Measurements from ENCODE around the gene CFAP99. TPM values are rescaled to one million over a fixed set of nuclear protein-coding genes. Genes with fewer than 3 reads are reported as not detected.

Gene CFAP99
- total and polyA plus RNA-seq, 2 experiments from 2014 or later = not detected

DNA sequence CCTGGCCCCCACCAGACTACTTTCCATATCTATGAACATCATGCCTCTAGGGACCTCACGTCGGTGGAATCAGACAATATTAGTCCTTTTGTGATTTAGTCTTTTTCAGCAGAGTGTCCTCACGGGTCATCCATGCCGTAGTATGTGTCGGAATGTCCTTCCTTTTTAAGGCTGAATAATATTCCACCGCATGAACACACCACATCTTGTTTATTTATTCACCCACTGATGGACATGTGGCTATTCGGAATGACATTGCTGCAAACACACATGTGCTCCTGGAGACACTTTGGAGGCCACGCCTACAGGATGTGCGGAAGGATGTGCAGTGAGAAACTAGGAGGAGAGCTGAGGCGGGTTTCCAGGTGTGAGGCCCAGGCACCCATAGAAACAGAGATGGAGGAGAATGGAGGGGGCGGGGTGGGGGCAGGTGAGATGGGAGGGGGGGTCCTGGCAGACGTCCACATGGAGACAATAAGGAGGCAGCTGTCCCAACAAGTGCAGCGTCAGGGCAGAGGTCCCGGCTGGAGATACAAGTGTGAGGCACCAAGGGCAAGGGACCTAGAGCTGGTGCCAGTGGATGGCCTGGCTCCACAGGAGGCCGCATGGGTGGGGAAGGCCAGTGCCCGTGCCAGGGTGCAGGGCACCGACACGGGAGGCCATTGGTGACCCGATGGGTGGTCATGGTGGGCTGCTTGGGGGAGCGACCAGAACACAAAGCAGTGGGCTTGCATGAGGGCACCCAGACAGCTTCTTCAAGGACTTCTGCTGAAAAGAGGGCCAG lies 21.0 kb upstream of the CFAP99 start:
- Histone ChIP-seq H4K20me1 (replicated peaks; ENCODE audit: insufficient read depth) (no peaks in the 10 kb centered on the region), H3K4me1 (ENCODE audit: insufficient read depth) (peaks cover 25% of the 10 kb centered on the region), H3F3A (replicated peaks; ENCODE audit: low read depth) (no peaks in the 10 kb centered on the region), H3K27me3 (ENCODE audit: insufficient read depth) (no peaks in the 10 kb centered on the region), H3K4me3 (no peak overlapping the region), H3K4me2 (no peak overlapping the region), H3K27ac (ENCODE audit: low read depth) (no peak overlapping the region), H3K36me3 (ENCODE audit: insufficient read depth) (no peaks in the 10 kb centered on the region), H3K9me2 (ENCODE audit: insufficient read depth) (no peaks in the 10 kb centered on the region), H3K79me2 (replicated peaks; ENCODE audit: insufficient read depth) (no peaks in the 10 kb centered on the region), H2AFZ (no peak overlapping the region)
- peaks cover 36% of the 10 kb centered on the region for H3K4me1 Mint-ChIP-seq
- peaks cover 22% of the 10 kb centered on the region for H3K27me3 Mint-ChIP-seq (ENCODE audit: insufficient read depth, low read depth, poor library complexity)
- no peaks in the 10 kb centered on the region for H3K9me3 Mint-ChIP-seq
- H3K27ac Mint-ChIP-seq = no peak overlapping the region
- H3K36me3 Mint-ChIP-seq (ENCODE audit: low read depth) = no peaks in the 10 kb centered on the region
- no peak for DNase-seq (ENCODE audit: low spot score)
- ATAC-seq = no peak
- TF ChIP-seq STAT1 (IDR thresholded peaks at IDR 0.05; ENCODE audit: unreplicated experiment) = no peak
- TF ChIP-seq, protein P1, sequence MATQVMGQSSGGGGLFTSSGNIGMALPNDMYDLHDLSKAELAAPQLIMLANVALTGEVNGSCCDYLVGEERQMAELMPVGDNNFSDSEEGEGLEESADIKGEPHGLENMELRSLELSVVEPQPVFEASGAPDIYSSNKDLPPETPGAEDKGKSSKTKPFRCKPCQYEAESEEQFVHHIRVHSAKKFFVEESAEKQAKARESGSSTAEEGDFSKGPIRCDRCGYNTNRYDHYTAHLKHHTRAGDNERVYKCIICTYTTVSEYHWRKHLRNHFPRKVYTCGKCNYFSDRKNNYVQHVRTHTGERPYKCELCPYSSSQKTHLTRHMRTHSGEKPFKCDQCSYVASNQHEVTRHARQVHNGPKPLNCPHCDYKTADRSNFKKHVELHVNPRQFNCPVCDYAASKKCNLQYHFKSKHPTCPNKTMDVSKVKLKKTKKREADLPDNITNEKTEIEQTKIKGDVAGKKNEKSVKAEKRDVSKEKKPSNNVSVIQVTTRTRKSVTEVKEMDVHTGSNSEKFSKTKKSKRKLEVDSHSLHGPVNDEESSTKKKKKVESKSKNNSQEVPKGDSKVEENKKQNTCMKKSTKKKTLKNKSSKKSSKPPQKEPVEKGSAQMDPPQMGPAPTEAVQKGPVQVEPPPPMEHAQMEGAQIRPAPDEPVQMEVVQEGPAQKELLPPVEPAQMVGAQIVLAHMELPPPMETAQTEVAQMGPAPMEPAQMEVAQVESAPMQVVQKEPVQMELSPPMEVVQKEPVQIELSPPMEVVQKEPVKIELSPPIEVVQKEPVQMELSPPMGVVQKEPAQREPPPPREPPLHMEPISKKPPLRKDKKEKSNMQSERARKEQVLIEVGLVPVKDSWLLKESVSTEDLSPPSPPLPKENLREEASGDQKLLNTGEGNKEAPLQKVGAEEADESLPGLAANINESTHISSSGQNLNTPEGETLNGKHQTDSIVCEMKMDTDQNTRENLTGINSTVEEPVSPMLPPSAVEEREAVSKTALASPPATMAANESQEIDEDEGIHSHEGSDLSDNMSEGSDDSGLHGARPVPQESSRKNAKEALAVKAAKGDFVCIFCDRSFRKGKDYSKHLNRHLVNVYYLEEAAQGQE (IDR thresholded peaks at IDR 0.05; ENCODE audit: unreplicated experiment) = no peak
- no peak for TF ChIP-seq ZNF331 (CRISPR knock-in tag; IDR thresholded peaks at IDR 0.05; ENCODE audit: low read depth)
- no peak for TF ChIP-seq EZH2phosphoT487 (IDR thresholded peaks at IDR 0.05; ENCODE audit: unreplicated experiment)
- TF ChIP-seq ZNF114 (CRISPR knock-in tag; IDR thresholded peaks at IDR 0.05) = no peak
- TF ChIP-seq, protein P2, sequence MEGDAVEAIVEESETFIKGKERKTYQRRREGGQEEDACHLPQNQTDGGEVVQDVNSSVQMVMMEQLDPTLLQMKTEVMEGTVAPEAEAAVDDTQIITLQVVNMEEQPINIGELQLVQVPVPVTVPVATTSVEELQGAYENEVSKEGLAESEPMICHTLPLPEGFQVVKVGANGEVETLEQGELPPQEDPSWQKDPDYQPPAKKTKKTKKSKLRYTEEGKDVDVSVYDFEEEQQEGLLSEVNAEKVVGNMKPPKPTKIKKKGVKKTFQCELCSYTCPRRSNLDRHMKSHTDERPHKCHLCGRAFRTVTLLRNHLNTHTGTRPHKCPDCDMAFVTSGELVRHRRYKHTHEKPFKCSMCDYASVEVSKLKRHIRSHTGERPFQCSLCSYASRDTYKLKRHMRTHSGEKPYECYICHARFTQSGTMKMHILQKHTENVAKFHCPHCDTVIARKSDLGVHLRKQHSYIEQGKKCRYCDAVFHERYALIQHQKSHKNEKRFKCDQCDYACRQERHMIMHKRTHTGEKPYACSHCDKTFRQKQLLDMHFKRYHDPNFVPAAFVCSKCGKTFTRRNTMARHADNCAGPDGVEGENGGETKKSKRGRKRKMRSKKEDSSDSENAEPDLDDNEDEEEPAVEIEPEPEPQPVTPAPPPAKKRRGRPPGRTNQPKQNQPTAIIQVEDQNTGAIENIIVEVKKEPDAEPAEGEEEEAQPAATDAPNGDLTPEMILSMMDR (conservative IDR thresholded peaks at IDR 0.05; ENCODE audit: low read depth in 2 of 2) = no peak
- TF ChIP-seq, protein P3, sequence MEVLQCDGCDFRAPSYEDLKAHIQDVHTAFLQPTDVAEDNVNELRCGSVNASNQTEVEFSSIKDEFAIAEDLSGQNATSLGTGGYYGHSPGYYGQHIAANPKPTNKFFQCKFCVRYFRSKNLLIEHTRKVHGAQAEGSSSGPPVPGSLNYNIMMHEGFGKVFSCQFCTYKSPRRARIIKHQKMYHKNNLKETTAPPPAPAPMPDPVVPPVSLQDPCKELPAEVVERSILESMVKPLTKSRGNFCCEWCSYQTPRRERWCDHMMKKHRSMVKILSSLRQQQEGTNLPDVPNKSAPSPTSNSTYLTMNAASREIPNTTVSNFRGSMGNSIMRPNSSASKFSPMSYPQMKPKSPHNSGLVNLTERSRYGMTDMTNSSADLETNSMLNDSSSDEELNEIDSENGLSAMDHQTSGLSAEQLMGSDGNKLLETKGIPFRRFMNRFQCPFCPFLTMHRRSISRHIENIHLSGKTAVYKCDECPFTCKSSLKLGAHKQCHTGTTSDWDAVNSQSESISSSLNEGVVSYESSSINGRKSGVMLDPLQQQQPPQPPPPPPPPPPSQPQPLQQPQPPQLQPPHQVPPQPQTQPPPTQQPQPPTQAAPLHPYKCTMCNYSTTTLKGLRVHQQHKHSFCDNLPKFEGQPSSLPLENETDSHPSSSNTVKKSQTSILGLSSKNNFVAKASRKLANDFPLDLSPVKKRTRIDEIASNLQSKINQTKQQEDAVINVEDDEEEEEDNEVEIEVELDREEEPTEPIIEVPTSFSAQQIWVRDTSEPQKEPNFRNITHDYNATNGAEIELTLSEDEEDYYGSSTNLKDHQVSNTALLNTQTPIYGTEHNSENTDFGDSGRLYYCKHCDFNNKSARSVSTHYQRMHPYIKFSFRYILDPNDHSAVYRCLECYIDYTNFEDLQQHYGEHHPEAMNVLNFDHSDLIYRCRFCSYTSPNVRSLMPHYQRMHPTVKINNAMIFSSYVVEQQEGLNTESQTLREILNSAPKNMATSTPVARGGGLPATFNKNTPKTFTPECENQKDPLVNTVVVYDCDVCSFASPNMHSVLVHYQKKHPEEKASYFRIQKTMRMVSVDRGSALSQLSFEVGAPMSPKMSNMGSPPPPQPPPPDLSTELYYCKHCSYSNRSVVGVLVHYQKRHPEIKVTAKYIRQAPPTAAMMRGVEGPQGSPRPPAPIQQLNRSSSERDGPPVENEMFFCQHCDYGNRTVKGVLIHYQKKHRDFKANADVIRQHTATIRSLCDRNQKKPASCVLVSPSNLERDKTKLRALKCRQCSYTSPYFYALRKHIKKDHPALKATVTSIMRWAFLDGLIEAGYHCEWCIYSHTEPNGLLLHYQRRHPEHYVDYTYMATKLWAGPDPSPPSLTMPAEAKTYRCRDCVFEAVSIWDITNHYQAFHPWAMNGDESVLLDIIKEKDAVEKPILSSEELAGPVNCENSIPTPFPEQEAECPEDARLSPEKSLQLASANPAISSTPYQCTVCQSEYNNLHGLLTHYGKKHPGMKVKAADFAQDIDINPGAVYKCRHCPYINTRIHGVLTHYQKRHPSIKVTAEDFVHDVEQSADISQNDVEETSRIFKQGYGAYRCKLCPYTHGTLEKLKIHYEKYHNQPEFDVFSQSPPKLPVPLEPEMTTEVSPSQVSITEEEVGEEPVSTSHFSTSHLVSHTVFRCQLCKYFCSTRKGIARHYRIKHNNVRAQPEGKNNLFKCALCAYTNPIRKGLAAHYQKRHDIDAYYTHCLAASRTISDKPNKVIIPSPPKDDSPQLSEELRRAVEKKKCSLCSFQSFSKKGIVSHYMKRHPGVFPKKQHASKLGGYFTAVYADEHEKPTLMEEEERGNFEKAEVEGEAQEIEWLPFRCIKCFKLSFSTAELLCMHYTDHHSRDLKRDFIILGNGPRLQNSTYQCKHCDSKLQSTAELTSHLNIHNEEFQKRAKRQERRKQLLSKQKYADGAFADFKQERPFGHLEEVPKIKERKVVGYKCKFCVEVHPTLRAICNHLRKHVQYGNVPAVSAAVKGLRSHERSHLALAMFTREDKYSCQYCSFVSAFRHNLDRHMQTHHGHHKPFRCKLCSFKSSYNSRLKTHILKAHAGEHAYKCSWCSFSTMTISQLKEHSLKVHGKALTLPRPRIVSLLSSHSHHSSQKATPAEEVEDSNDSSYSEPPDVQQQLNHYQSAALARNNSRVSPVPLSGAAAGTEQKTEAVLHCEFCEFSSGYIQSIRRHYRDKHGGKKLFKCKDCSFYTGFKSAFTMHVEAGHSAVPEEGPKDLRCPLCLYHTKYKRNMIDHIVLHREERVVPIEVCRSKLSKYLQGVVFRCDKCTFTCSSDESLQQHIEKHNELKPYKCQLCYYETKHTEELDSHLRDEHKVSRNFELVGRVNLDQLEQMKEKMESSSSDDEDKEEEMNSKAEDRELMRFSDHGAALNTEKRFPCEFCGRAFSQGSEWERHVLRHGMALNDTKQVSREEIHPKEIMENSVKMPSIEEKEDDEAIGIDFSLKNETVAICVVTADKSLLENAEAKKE (CRISPR knock-in tag; IDR thresholded peaks at IDR 0.05) = no peak
- no peak for TF ChIP-seq NANOG (IDR thresholded peaks at IDR 0.05; ENCODE audit: borderline replicate concordance)
- TF ChIP-seq JUNB (IDR thresholded peaks at IDR 0.05; ENCODE audit: unreplicated experiment) = no peak
- H3K4me3 Mint-ChIP-seq = no peak overlapping the region

Measured in GM23338 (cell line).